GM21786 (cell line): Measurements from ENCODE around the gene LRRN4CL.
A peak's percentile ranks its signal among the peaks of the same experiment; 100 is the strongest.
"Not testable (repeated sequence)": the region's sequence is repeated elsewhere in the genome, so short reads cannot be mapped to it uniquely, and the experiment has no call there.

Experiments
- ATAC-seq: cut with Tn5 transposase; IDR thresholded peaks from one replicate; pipeline ENCODE4 v1.9.1; 2021; ENCODE audit not compliant: unreplicated experiment

LRRN4CL gene

DNA sequence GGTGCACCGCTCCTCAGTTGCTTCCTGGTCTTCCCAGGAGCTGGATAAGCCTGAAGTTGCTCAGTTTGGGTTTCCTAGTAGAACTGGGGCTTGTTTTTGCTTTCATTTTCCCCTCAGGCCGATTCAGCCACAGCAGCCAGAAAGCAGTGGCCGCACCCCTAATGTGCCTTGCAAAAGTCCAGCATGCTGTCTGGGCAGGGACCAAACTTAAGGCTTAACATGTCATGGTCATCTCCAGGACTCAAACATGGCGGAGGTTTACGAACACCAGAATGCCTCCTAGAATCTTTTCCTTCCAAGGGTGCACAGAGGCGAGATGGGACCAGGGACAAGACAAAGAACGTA is 20.6 kb upstream of the LRRN4CL start:
- peak; percentile 5 for ATAC-seq

GRCh38 chr11:62709247-62710000 is 20.1 kb upstream of the LRRN4CL start:
- ATAC-seq = peak; percentile 63

DNA sequence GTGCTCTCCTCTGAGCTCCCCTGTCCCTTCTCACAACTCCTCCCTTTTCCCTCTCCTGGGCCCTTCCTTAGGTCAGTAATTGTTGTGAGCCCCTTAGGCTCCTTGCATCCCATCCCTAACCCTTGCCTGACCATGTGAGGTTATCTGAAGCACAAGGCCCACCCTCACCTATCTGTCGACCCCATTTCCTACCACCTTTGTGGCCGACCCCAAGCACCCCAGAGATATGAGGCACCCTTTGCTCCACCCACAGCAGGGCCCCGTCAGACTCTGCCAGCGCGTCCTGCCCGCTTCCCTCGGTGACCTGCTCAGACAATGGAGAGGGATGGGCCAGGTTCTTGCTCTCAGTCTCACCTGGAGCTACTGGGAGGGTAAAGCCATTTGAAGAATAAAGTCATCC is 19.5 kb upstream of the LRRN4CL start:
- no peak for ATAC-seq

- no peak for ATAC-seq
Measured at GRCh38 chr11:62708392-62708791, 19.1 kb upstream of the LRRN4CL start.

DNA sequence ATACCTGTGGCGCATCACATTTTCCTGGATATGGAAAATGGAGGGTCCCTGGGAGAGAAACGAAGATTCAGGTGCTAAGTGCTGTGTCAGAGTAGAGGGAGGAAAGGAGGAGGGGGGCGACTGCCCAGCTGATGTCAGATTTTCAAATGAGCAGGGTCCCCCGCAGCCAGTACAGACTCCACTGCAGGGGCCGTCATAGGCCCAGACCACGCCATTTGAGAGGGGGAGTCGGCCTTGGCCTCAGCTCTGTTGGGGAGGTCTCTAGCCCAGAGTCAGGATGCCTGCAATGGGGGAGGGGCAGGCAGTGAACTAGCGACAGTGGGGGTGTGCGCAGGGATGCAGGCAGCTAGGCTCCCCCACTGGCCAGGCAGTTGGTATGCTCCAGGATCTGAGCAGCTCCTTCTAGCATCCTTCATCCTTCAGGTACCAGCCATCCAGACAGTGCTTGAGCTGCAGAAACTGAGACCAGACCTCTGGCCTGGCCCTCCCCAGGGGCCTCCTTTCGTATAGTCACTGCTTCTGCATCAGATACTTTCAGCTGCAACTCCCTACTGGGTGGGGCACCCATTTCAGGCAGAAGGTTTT is 18.0 kb upstream of the LRRN4CL start, which contains the start of the genes BSCL2 and GNG3:
Gene BSCL2 (minus strand): TSS at position 148 of the 585 bp plus-strand sequence. CDS start 229 bp downstream, outside the sequence.
Gene GNG3 (plus strand): TSS at position 400 of the 585 bp plus-strand sequence. CDS start 620 bp downstream, outside the sequence.
- no peak for ATAC-seq

- ATAC-seq = no peak
Measured at GRCh38 chr11:62706850-62707247, 17.5 kb upstream of the LRRN4CL start.

DNA sequence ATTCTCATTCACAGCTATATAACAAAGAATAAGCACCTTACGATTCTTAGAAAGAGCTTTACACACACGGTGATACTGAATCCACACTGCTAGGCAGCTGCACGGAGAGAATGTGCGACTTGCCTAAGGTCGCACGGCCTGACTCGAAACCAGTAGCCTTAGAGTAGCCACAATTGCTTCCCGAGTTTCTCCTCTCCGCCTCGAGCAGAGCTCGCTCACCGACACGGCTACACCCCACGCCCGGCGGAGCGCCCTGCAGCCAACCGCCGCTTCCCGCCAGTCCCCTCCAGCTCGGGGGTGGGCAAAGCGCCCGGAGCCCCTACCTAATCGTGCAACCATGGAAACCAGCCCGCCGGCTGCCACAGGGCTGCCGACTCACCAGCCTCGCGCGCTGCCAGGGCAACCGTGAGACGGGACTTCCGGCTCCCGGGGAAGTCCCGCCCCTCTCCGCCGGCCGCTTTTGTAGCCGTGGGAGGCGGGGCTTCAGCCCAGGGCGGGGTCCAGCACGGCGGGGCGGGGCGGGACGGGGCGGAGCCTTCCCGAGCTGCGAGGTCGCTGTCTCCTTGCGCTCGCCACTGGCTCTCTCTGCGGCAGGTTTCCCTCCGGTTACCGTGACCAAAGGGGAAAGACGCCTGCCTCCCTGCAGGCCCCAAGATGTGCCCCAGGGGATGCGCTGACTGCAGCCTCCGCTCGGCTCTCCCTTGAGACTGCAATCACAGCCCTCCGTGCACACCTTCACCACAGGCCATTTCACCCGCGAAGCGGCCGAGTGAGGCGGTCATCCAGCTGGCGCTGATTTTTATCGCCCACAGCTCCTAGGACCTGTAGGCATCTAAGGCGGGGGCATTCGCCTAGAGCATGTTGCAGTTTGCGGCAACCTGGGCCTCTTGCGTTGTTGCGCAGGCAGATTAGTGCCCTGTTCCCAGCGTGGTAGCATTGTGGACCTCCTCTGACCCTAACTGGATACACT is 16.8 kb upstream of the LRRN4CL start:
- peak; percentile 57 for ATAC-seq

- ATAC-seq = no peak
Measured at GRCh38 chr11:62705413-62705812, 16.1 kb upstream of the LRRN4CL start.

- not testable (repeated sequence) for ATAC-seq
Measured at GRCh38 chr11:62703921-62704320, 14.6 kb upstream of the LRRN4CL start.

GRCh38 chr11:62702246-62702645 is 12.9 kb upstream of the LRRN4CL start:
- ATAC-seq = no peak

DNA sequence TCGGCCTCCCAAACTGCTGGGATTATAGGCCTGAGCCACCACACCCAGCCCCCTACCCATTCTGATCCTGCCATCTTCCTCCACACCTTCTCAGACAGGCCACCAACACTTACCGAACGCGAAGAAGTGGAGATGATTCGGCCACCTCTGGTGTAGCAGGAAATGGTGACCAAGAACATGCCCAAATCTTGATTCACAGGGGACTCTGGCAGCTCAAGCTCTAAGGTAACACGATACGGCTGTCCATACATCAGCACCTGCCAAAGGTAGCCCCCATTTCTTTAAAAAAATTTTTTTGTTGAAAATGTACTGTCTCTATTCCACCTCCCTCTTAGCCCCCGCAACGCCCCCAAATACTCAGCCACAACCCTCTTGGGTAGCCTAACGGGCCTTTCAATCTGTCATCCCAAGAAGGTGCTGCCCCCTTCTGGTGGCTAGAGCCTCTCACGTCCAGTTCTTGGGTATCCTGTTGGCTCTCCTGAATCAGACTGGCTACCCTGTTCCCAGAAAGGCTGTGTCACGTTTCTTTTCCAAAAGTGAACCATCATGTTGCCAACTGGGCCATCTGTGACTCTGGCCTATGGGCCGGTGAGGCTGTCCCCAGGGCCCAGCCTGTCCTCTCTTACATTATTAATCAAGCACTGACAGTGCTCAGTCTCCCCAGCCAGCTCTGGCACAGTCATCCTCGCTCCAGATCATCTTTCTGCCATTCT is 5.3 kb upstream of the LRRN4CL start:
- ATAC-seq = no peak

DNA sequence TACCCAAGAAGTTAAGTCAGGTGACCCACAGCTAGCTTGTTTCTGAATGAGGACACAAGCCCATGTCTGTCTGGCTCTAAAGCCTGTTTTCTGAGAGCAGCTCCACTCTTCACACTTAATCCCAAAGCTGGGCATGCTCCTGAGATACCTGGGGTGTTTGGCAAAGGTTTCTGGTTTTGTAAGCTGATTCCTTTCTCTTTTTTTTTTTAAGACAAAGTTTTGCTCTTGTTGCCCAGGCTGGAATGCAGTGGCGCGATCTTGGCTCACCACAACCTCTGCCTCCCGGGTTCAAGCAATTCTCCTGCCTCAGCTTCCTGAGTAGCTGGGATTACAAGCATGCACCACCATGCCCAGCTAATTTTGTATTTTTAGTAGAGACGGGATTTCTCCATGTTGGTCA is 4.3 kb upstream of the LRRN4CL start:
- not testable (repeated sequence) for ATAC-seq

- no peak for ATAC-seq
Measured at GRCh38 chr11:62688491-62688890, 839 bp downstream of the LRRN4CL start.

GRCh38 chr11:62687508-62688396 is 1.6 kb downstream of the LRRN4CL start:
- ATAC-seq = no peak

DNA sequence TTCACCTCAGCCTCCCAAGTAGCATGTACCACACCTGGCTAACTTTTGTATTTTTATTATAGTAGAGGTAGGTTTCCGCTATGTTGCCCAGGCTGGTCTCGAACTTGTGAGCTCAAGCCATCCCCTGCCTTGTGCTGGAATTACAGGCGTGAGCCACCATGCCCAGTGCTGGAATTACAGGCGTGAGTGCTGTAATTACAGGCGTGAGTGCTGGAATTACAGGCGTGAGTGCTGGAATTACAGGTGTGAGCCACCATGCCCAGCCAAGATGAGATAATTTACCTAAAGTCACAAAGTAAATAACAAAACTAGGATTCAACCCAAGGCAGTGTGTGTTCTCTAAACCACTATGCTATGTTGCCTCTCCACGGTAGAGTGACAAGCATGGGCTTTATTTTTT is 6.8 kb downstream of the LRRN4CL start:
- no peak for ATAC-seq

- peak; percentile 58 for ATAC-seq
Measured at GRCh38 chr11:62680825-62681240, 8.5 kb downstream of the LRRN4CL start.

DNA sequence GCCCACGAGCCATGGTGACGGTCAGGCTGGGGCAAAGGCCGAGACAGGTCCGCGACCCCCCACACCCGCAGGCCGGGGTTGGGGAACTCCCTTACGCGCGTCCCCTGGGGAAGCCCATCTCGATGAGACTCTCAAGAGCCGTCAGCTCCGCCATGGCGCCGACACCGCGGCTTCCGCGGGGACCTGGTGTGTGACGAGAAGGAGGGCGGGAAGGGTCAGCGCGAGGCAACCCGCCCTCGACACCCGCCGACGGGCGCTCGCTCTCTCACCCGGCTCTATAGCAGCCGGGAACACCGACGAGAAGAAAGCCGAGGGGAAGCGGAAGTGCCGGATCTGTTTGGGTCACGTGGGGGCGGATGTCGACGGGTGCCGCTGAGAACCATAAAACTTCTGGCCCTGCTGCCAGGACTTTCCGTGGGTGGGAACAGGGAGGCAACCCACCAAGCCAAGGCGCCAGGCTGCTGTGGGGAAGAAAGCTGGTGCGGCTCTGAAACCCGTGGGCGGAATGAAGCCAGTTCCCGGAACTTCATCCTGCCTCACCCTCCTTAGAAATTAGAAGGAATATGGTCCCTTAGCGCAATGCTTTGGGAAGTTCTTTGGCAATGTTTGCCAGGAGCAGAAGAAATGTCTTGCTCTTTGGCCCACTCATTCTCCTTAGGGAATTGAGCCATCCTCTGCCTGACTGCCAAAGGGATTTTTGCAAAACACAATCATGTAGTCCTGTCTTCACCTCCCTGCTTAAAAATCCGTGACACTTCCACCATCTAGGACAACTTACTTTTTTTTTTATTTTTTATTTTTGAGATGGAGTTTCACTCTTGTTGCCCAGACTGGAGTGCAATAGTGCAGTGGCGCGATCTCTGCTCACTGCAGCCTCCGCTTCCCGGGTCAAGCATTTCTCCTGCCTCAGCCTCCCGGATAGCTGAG is 10.3 kb downstream of the LRRN4CL start, which contains the start of gene UBXN1:
Gene UBXN1 (minus strand): TSS at position 304 of the 927 bp plus-strand sequence. CDS start 150 bp downstream, at position 154.
- no peak for ATAC-seq

- no peak for ATAC-seq
Measured at GRCh38 chr11:62678433-62678769, 10.9 kb downstream of the LRRN4CL start.

DNA sequence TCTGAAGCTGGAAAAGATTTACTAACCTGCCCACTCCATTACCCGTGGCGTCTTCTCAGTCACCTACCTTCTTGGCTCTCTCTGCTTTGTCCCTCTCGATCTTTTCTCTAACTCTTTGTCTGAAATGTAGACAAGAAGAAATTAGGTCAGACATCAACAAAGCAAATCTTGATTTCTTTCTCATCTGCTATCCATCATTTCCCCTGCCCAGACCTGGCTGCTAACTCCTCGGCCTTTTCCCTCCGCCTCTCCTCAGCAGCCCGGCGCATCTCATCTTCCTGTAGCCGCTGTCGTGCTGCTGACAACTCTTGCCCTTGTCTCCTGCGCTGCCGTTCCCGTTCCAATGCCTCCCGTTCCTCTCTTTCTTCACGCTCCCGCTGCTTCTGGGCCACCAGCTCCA is 11.6 kb downstream of the LRRN4CL start:
- ATAC-seq = no peak
